DMS 273 (cell line): ENCODE measurements around the gene KAT5.
"Not testable (repeated sequence)": the region's sequence is repeated elsewhere in the genome, so short reads cannot be mapped to it uniquely, and the experiment has no call there.

Experiments used
- DNase-seq: peaks from one replicate; lab custom pipeline; 2025; ENCODE audit not compliant: unreplicated experiment; lab: John Stamatoyannopoulos, UW

KAT5 gene

DNA sequence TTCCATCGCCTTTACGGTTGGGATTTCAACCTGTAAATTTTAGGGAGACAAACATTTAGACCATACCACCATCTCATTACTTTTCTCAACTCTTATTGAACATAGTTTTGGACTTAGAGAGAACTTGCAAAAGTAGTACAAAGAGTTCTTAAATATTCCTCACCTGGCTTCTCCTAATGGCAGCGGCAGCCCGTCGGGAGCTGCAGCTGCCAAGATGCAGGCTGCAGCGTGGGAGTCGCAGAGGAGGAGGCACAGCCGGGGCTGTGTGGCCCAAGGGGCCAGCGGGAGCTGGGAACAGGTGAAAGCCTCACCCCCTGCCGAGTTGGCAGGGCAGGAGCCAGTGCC is 31.6 kb downstream of the KAT5 start:
- no peak for DNase-seq

DNA sequence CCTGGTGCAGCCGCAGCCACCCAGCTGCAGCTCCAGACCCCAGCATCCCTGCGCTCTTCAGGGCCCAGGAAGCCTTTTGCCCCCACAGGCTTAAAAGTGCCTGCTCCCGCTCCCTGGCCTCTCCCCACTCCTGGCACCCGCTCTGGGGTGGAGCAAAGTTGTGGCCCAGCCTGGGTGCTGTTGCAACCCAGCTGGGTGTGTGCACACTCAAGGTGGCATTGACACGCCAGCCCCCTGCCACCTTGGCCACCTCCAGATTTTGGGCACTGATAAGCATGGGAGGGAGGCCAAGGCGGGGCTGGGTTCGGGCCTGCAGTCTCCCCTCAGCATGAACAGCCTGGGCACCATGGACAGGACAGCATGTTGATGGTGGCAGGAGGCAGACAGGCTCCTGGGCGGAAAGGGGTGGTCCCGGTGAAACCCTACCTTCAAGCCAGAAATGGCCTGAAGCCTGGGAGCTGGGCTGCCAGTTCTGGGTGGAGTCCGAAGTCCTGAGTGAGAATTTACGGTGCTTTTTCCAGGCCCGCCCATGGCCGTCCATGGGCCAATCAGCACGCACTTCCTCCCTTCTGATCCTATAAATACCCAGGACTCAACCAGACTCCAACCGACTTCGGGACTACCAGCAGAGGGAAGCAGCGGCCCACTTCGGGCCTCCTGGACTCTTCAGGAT is 32.1 kb downstream of the KAT5 start:
- peak; percentile 28 for DNase-seq

DNA sequence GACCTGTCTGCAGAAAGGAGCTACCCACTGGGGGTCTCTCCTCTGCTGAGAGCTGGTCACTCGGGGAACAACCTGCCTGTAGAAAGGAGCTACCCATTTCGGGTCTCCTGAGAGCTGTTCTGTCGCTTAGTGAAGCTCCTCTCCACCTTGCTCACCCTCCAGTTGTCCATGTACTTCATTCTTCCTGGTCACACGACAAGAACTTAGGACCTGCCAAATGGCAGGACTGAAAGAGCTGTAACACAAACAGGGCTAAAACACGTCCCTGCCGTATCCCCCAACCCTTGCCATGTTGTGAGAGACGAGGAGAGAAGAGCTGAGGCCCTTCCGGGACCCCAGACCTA is 32.6 kb downstream of the KAT5 start:
- no peak for DNase-seq

GRCh38 chr11:65745049-65745448 is 33.0 kb downstream of the KAT5 start:
- DNase-seq: no peak

- DNase-seq: not testable (repeated sequence)
Observed at GRCh38 chr11:65762169-65762568, 50.1 kb downstream of the KAT5 start.

DNA sequence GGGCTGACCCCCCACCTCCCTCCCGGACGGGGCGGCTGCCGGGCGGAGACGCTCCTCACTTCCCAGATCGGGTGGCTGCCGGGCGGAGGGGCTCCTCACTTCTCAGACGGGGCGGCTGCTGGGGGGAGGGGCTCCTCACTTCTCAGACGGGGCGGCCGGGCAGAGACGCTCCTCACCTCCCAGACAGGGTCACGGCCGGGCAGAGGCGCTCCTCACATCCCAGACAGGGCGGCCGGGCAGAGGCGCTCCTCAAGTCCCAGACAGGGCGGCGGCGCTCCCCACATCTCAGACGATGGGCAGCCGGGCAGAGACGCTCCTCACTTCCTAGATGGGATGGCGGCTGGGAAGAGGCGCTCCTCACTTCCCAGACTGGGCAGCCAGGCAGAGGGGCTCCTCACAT is 50.8 kb downstream of the KAT5 start:
- not testable (repeated sequence) for DNase-seq

GRCh38 chr11:65764434-65764833 is 52.4 kb downstream of the KAT5 start:
- no peak for DNase-seq

- no peak for DNase-seq
Observed at GRCh38 chr11:65766535-65766934, 54.5 kb downstream of the KAT5 start.

- no peak for DNase-seq
Observed at GRCh38 chr11:65767406-65767805, 55.4 kb downstream of the KAT5 start.

GRCh38 chr11:65767806-65768205 is 55.8 kb downstream of the KAT5 start:
- not testable (repeated sequence) for DNase-seq
